Lower leg skin (tissue), 4 donors: ENCODE measurements around the gene REL. TPM values are rescaled to one million over a fixed set of nuclear protein-coding genes. Genes with fewer than 3 reads are reported as not detected.

ENCODE experiments used
- DNase-seq, 2 donors: peaks; one replicate each; pipeline ENCODE4 v3.0.0-alpha.2; 2019; ENCODE audit warnings: low spot score in 2 of 2
- H3K4me3 ChIP-seq: fragments of 200-600 bp; sonication (generic); 2 replicates; pipeline ENCODE4 v1.5.1; 2017; ENCODE audit warnings: mild to moderate bottlenecking, low read depth; ENCODE audit not compliant: poor library complexity, severe bottlenecking
- POLR2A ChIP-seq, 2 donors: fragments of 450-650 bp; IDR thresholded peaks; one replicate each; pipeline ENCODE4 v1.6.1; 2016 to 2017; ENCODE audit warnings: antibody characterized with exemption in 2 of 2, mild to moderate bottlenecking in 1 of 2, moderate library complexity in 1 of 2
- WGBS, 2 donors: methylation state at CpG; one replicate each; pipeline ENCODE4 v1.1.5; 2018; 5-methylcytosine and 5-hydroxymethylcytosine counted together
- intact Hi-C: fragments of 100-400 bp; cut with DNase I; formaldehyde crosslinking; loops from one replicate; pipeline ENCODE4 v1.15.0; 2023; ENCODE audit warnings: low total_unique reads
- total RNA-seq, 4 donors: library from RNA; depleted of rRNA; stranded (reverse); fragments of >200 nt; gene quantifications; one replicate each; pipeline ENCODE4 v1.1.0, GENCODE V29; 2016
- TF ChIP-seq, protein P1 (sequence below), 3 donors: fragments of 450-650 bp; IDR thresholded peaks; one replicate each; pipeline ENCODE4 v1.5.1; 2016; ENCODE audit warnings: antibody characterized with exemption in 3 of 3, mild to moderate bottlenecking in 3 of 3, moderate library complexity in 2 of 3

Gene REL
- total RNA-seq, 4 donors from 2014 or later = 33.8 to 56.2 (median 41.2) TPM

DNA sequence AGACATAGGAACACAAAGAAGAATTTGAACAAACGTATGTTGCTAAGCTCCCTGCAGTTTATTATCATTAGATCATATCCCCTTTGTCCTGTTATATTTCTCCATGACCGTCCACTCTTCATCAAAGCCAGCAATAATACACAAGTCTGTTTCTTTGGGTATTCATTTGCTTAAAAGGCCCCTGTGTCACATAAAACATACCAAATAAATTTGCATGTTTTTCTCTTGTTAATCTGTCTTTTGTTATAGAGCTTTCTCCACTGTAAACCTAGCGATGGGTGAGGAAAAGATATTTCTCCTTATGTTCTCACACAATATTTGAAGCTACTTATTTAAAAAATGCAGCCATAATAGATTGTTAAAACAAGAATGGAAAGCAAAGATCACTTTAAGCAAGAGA, 42.9 kb upstream of the REL start:
- intact Hi-C loops = no loop called here
- WGBS, 2 donors = 90 to 92% methylated on average over 3 of the region's 3 CpGs
- H3K4me3 ChIP-seq = no peak overlapping the region
- no peak for DNase-seq
- no peak for TF ChIP-seq POLR2A (IDR thresholded peaks at IDR 0.05)
- TF ChIP-seq, protein P1, sequence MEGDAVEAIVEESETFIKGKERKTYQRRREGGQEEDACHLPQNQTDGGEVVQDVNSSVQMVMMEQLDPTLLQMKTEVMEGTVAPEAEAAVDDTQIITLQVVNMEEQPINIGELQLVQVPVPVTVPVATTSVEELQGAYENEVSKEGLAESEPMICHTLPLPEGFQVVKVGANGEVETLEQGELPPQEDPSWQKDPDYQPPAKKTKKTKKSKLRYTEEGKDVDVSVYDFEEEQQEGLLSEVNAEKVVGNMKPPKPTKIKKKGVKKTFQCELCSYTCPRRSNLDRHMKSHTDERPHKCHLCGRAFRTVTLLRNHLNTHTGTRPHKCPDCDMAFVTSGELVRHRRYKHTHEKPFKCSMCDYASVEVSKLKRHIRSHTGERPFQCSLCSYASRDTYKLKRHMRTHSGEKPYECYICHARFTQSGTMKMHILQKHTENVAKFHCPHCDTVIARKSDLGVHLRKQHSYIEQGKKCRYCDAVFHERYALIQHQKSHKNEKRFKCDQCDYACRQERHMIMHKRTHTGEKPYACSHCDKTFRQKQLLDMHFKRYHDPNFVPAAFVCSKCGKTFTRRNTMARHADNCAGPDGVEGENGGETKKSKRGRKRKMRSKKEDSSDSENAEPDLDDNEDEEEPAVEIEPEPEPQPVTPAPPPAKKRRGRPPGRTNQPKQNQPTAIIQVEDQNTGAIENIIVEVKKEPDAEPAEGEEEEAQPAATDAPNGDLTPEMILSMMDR (IDR thresholded peaks at IDR 0.05) = no peak

DNA sequence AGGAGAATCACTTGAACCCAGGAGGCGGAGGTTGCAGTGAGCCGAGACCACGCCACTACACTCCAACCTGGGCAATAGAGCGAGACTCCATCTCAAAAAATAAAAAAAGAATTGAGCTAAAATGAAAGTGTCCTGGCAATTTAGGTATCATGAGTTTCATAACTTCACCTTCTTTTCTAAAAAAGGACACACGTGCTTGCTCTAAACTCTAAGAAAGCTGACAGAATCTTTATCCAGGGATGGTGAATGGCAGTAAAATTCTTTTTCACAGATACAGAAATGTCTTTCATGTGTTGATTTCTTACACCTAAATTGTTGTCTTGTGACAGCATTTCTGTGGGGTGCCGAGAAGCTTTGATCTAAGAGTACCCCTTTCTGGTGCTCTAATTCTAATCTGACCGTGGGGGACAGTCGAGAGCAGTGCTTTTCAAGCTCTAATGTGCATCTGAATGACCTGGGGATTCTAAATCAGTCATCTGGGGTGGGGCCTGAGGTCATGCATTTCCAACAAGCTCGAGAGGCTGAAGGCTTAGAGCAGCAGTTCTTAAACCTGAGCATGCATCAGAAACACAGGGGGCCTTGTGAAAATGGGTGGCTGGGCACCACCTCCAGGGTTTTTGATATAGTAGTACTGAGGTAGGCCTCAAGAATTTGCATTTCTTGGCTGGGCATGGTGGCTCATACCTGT, 42.1 kb upstream of the REL start:
- intact Hi-C loops = no loop called here
- TF ChIP-seq POLR2A (IDR thresholded peaks at IDR 0.05) = no peak
- TF ChIP-seq, protein P1 (IDR thresholded peaks at IDR 0.05) = no peak
- 90 to 93% methylated on average over 9 of the region's 9 CpGs for WGBS, 2 donors
- no peak for DNase-seq
- no peak overlapping the region for H3K4me3 ChIP-seq

DNA sequence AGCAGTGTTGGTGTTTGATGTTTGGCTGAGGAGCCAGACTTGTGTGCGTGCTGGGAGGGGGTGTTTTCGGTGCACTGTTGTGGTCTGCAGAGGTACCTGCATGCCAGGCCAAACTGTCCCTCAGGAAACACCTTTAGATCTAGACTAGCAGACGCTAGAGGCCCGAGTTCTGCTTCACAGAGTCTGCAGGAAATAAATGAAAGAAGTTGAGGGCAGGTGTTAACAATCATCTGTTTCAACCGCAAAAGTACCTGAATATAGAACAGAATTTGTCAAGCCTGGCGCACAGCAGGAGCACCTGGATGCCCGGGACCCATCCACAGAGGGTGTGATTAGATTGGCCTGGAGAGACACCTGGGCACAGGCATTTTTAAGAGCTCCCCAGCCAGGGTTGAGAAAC, 40.5 kb upstream of the REL start:
- TF ChIP-seq, protein P1 (IDR thresholded peaks at IDR 0.05) = no peak
- TF ChIP-seq POLR2A (IDR thresholded peaks at IDR 0.05) = no peak
- no peak overlapping the region for H3K4me3 ChIP-seq
- no peak for DNase-seq
- WGBS, 2 donors = 65 to 79% methylated on average over 7 of the region's 7 CpGs
- intact Hi-C loops = no loop called here

DNA sequence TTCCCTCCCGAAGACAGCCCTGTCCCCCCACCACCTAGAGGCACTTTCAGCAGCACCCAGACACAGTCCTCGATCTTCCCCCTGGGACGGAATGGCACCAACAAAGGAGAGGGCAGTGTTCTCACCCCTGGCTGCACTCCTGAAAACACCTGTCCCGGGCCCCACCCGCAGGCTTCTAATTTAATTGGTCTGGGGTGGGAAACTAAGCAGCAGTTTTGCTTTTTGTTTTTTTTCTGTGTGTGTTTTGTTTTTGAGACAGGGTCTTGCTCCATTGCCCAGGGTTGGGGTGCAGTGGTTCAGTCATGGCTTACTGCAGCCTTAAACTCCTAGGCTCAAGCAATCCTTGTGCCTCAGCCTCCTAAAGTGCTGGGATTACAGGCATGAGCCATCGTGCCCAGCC, 38.4 kb upstream of the REL start:
- H3K4me3 ChIP-seq = no peak overlapping the region
- WGBS, 2 donors = 71 to 74% methylated on average over 6 of the region's 6 CpGs
- TF ChIP-seq, protein P1 (IDR thresholded peaks at IDR 0.05) = no peak
- no peak for TF ChIP-seq POLR2A (IDR thresholded peaks at IDR 0.05)
- intact Hi-C loops = no loop called here
- DNase-seq = no peak

DNA sequence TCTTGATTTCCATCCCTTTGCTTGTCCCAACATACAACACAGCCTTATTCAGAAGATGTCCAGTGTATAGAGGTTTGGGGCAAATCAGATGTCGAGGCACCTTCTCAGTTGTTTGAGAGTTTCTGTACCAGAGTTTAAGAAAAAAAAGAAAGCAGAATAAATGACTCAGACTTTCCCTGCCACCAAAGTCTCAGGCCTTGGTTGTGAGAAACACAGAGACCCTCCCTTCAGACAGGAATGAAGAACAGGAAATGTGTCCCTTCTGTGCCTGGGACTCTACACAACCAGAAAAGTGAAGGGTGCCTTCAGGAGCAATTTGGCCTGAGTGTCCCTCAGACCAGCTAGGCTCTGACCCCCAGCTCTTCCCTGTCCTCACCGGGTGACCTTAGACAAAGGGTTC, 37.3 kb upstream of the REL start:
- no peak for DNase-seq
- WGBS, 2 donors = 91 to 93% methylated on average over 2 of the region's 2 CpGs
- H3K4me3 ChIP-seq = no peak overlapping the region
- intact Hi-C loops = no loop called here
- no peak for TF ChIP-seq POLR2A (IDR thresholded peaks at IDR 0.05)
- TF ChIP-seq, protein P1 (IDR thresholded peaks at IDR 0.05) = no peak

DNA sequence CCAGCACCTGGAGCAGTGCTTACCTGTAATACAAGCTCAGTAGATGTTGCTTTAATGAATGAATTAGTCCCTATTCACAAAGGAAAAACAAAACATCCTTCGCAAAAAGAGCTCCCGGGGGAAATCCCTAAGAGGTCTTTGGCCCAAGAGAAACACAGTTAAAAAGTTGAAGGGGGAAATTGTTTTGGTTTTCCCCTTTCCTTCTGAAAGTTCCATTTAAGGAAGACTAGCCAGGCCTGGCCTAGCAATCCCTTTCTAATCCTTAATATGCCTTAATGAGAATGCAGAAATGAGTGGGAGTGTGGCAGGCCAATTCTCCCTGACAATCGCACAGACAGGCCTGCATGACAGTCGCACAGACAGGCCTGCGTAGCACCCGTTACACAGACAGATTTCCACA, 33.5 kb upstream of the REL start:
- WGBS, 2 donors = 68% methylated on average over 6 of the region's 6 CpGs
- no peak for TF ChIP-seq POLR2A (IDR thresholded peaks at IDR 0.05)
- TF ChIP-seq, protein P1 (IDR thresholded peaks at IDR 0.05) = no peak
- intact Hi-C loops = no loop called here
- no peak for DNase-seq
- H3K4me3 ChIP-seq = no peak overlapping the region
